ENCODE measurements around the gene GPR87. TPM values are rescaled to one million over a fixed set of nuclear protein-coding genes. Genes with fewer than 3 reads are reported as not detected.

The GPR87 gene
- total RNA-seq, 1 donor from 2014 or later = 13.3 TPM

- DNase-seq = peak; percentile 57
Observed at GRCh38 chr3:151282921-151283320, 33.7 kb downstream of the GPR87 start.

- DNase-seq = peak; percentile 62
Observed at GRCh38 chr3:151281671-151282324, 34.8 kb downstream of the GPR87 start.

- peak; percentile 7 for DNase-seq
Observed at GRCh38 chr3:151278230-151278629, 38.4 kb downstream of the GPR87 start, which contains the start of gene P2RY14. TSS of gene P2RY14 (minus strand) at chr3:151278542. CDS start at chr3:151214316, 64,226 bp downstream.

- no peak for DNase-seq
Observed at GRCh38 chr3:151276687-151277042, 40.0 kb downstream of the GPR87 start.

GRCh38 chr3:151276038-151276686, 40.5 kb downstream of the GPR87 start:
- no peak for DNase-seq

GRCh38 chr3:151275091-151275490, 41.5 kb downstream of the GPR87 start:
- no peak for DNase-seq

- no peak for DNase-seq
Observed at GRCh38 chr3:151269631-151270030, 47.0 kb downstream of the GPR87 start.

GRCh38 chr3:151268267-151269235, 48.1 kb downstream of the GPR87 start:
- DNase-seq = no peak

GRCh38 chr3:151267066-151267465, 49.6 kb downstream of the GPR87 start:
- DNase-seq = no peak

- peak; percentile 30 for DNase-seq
Observed at GRCh38 chr3:151265866-151266265, 50.8 kb downstream of the GPR87 start.

GRCh38 chr3:151265166-151265565, 51.5 kb downstream of the GPR87 start:
- DNase-seq = no peak

GRCh38 chr3:151264605-151265004, 52.0 kb downstream of the GPR87 start:
- DNase-seq = no peak

- DNase-seq = peak; percentile 82
Observed at GRCh38 chr3:151262871-151263525, 53.6 kb downstream of the GPR87 start.

GRCh38 chr3:151259664-151260063, 57.0 kb downstream of the GPR87 start:
- no peak for DNase-seq

GRCh38 chr3:151256749-151257148, 59.9 kb downstream of the GPR87 start:
- no peak for DNase-seq

- DNase-seq = no peak
Observed at GRCh38 chr3:151248772-151249337, 67.8 kb downstream of the GPR87 start.

Other genes starting within 250 kb of the GPR87 start
- 1.5 TPM for gene MED12L, start 231.2 kb downstream of the GPR87 start, total RNA-seq
- 0.39 TPM for gene GPR171, start 113.6 kb downstream of the GPR87 start, total RNA-seq
- 3.3 TPM for gene P2RY14, start 38.3 kb downstream of the GPR87 start, total RNA-seq
- gene P2RY13, start 12.7 kb upstream of the GPR87 start, total RNA-seq = 3.0 TPM
- gene P2RY12, start 67.9 kb upstream of the GPR87 start, total RNA-seq = 1.7 TPM
- gene IGSF10, start 144.2 kb upstream of the GPR87 start, total RNA-seq = 61.5 TPM